Trophoblast cell (in vitro differentiated cells and primary cell): Measurements from ENCODE around the gene PTPRN2.

Experiments used
- DNase-seq, 2 donors: peaks; one replicate each; pipeline ENCODE4 v3.0.0-alpha.2; 2016
- H2AFZ ChIP-seq: 2 replicates; pipeline ENCODE4 v1.6.1; 2013; ENCODE audit warnings: low read length, moderate library complexity, mild to moderate bottlenecking; ENCODE audit not compliant: insufficient read depth, poor library complexity
- H2AK5ac ChIP-seq: 2 replicates; pipeline ENCODE4 v1.6.1; 2013; ENCODE audit warnings: mild to moderate bottlenecking, low read length
- H2BK120ac ChIP-seq: 2 replicates; pipeline ENCODE4 v1.6.1; 2013; ENCODE audit warnings: low read length, mild to moderate bottlenecking, moderate library complexity; ENCODE audit not compliant: insufficient read depth, poor library complexity
- H2BK12ac ChIP-seq: 2 replicates; pipeline ENCODE4 v1.6.1; 2013; ENCODE audit warnings: mild to moderate bottlenecking, low read length, moderate library complexity
- H2BK5ac ChIP-seq: 2 replicates; pipeline ENCODE4 v1.6.1; 2013; ENCODE audit warnings: low read length, low read depth, moderate library complexity, mild to moderate bottlenecking; ENCODE audit not compliant: poor library complexity
- H3K14ac ChIP-seq: 2 replicates; pipeline ENCODE4 v1.6.1; 2013; ENCODE audit warnings: mild to moderate bottlenecking, low read length
- H3K18ac ChIP-seq: 2 replicates; pipeline ENCODE4 v1.6.1; 2013; ENCODE audit warnings: mild to moderate bottlenecking, low read length
- H3K23ac ChIP-seq: 2 replicates; pipeline ENCODE4 v1.6.1; 2013; ENCODE audit warnings: low read length
- H3K27ac ChIP-seq: 2 replicates; pipeline ENCODE4 v1.5.1; 2013; ENCODE audit warnings: low read depth, mild to moderate bottlenecking, inconsistent platforms, low read length, moderate library complexity
- H3K27me3 ChIP-seq: 2 replicates; pipeline ENCODE4 v1.6.1; 2013; ENCODE audit warnings: inconsistent platforms, mild to moderate bottlenecking, low read length, moderate library complexity; ENCODE audit not compliant: insufficient read depth
- H3K36me3 ChIP-seq, 2 experiments: 1 replicate in 1 of 2; 2 replicates in 1 of 2; pipeline ENCODE4 v1.6.1; 2013; ENCODE audit warnings: low read length in 2 of 2, mild to moderate bottlenecking in 2 of 2, moderate library complexity in 1 of 2; ENCODE audit not compliant: insufficient read depth in 2 of 2, control insufficient read depth in 1 of 2
- H3K4ac ChIP-seq: 2 replicates; pipeline ENCODE4 v1.6.1; 2013; ENCODE audit warnings: low read depth, mild to moderate bottlenecking, low read length, moderate library complexity
- H3K4me1 ChIP-seq, 2 experiments: 1 replicate in 1 of 2; 2 replicates in 1 of 2; pipeline ENCODE4 v1.6.1; 2013; ENCODE audit warnings: low read length in 2 of 2, mild to moderate bottlenecking in 2 of 2, moderate library complexity in 1 of 2; ENCODE audit not compliant: insufficient read depth in 2 of 2, control insufficient read depth in 1 of 2
- H3K4me2 ChIP-seq: 2 replicates; pipeline ENCODE4 v1.6.1; 2013; ENCODE audit warnings: inconsistent platforms, mild to moderate bottlenecking, low read length, moderate library complexity
- H3K4me3 ChIP-seq: 2 replicates; pipeline ENCODE4 v1.5.1; 2013; ENCODE audit warnings: mild to moderate bottlenecking, low read depth, low read length, inconsistent platforms
- H3K79me1 ChIP-seq: one replicate; pipeline ENCODE4 v1.6.1; 2013; ENCODE audit warnings: low read length
- H3K79me2 ChIP-seq: 2 replicates; pipeline ENCODE4 v1.6.1; 2013; ENCODE audit warnings: low read length, mild to moderate bottlenecking; ENCODE audit not compliant: control insufficient read depth, insufficient read depth, poor library complexity
- H3K9ac ChIP-seq: 2 replicates; pipeline ENCODE4 v1.6.1; 2013; ENCODE audit warnings: mild to moderate bottlenecking, low read length
- H3K9me3 ChIP-seq: 2 replicates; pipeline ENCODE4 v1.6.1; 2013; ENCODE audit warnings: low read depth, mild to moderate bottlenecking, control low read depth, inconsistent platforms, low read length; ENCODE audit not compliant: insufficient read depth
- H4K12ac ChIP-seq: 2 replicates; pipeline ENCODE4 v1.6.1; 2013; ENCODE audit warnings: low read depth, mild to moderate bottlenecking, low read length, moderate library complexity
- H4K8ac ChIP-seq: 2 replicates; pipeline ENCODE4 v1.6.1; 2013; ENCODE audit warnings: low read depth, mild to moderate bottlenecking, low read length, moderate library complexity
- H4K91ac ChIP-seq: one replicate; pipeline ENCODE4 v1.6.1; 2013; ENCODE audit warnings: low read depth, mild to moderate bottlenecking, low read length, moderate library complexity
- WGBS: extraction: QIAGEN DNeasy Blood & Tissue Kit; methylation state at CpG from one replicate; pipeline ENCODE4 v1.1.7; 2013; ENCODE audit warnings: missing lambda C conversion rate; ENCODE audit not compliant: insufficient read length, insufficient coverage; ENCODE audit errors: extremely low coverage; 5-methylcytosine and 5-hydroxymethylcytosine counted together

Gene PTPRN2

DNA sequence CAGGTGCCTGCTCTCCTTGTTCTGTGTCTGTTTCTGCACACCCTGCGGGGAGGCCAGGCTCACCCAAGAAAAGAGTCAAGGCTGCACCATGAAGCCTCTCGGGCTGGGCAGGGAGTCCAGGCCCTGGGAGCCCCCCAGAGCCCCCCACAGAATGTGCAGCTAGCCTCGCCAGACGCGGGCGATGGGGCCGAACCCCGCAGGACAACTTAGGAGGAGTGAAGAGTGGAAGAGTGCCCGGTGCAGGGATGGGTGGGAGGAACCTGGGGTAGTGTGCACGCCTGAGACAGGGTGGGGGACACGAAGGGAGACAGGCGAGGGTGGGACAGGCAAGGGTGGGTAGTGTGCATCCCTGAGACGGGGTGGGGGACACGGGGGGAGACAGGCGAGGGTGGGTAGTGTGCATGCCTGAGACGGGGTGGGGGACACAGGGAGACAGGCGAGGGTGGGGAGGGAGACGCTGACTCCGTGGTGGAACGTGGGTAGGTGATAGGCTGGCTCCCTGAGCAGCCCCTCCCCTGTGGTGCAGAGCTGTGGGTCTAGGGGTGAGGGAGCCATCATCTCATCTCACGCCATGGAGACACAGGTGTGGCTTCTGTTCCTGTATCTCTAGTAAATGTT, 635.5 kb downstream of the PTPRN2 start:
- Histone ChIP-seq H3K23ac (no peak overlapping the region), H2AFZ (no peak overlapping the region), H3K36me3 (no peaks in the 10 kb centered on the region), H3K79me2 (no peaks in the 10 kb centered on the region), H4K91ac (no peak overlapping the region), H3K4ac (no peak overlapping the region), H4K8ac (no peak overlapping the region), H3K9ac (no peak overlapping the region), H3K9me3 (peaks cover 24% of the 10 kb centered on the region), H3K27me3 (no peaks in the 10 kb centered on the region), H3K27ac (no peak overlapping the region), H3K79me1 (no peaks in the 10 kb centered on the region), H2BK5ac (no peak overlapping the region), H3K4me2 (no peak overlapping the region), H2BK12ac (no peak overlapping the region), H2AK5ac (no peak overlapping the region), H3K14ac (no peak overlapping the region), H3K18ac (no peak overlapping the region), H3K4me1 (no peaks in the 10 kb centered on the region), H2BK120ac (no peak overlapping the region), H4K12ac (no peak overlapping the region), H3K4me3 (no peak overlapping the region)
- WGBS: no CpG with 5 or more reads among the region's 21 CpGs
- DNase-seq: no peak

DNA sequence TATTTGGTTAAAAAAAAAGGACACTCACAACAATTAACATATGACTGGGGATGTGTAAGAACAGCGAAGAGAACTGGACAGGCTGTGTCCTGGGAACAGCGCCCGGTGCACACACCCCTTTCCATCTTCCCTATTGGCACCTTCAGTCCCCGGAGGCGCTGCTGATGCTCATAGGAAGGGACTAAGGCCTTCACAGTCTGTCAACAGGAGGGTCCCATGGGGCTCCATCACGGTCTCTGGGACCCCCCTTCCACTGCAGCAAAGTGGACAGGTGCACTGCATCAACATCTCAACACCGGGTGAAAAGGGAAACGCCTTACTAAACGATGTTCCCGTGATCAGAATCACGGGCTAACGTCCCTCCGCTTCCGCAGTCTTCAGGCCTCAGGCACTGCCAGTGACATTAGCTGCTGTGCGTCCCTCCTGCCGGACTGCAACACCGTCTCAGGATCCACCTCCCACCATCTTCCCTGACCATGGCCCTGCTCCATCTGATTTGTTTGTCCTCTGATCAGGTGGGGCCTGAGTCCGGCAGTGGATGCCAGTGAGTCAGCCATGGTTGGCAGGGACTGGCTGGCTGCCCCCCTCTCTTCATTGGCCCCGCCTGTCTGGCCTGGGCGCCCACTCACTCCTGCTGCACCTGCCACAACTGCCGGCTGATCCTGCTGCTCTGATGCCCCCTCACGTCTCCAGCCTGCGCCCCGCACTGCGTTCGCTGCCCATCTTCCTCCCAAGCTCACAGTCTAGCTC, 636.1 kb downstream of the PTPRN2 start:
- no peak overlapping the region for H3K18ac ChIP-seq

DNA sequence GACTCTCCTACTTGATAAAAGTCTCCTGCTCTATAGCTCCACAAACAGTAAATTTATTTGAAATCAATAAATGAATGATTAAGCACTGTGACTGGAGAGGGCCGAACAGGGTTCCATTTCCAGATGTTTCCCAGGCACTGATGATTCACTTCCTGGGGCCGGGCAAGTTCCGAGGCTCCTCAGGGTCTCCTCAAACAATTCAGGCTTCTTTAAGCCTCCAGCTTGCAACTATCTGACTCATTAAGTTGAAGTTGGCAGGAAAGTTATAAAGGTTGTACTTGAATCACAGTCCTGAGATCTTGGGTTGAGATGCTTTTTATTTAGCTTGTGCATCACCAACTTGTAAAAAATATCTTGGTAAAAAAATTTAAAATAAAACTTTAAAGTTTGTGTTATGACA, 637.9 kb downstream of the PTPRN2 start:
- Histone ChIP-seq H4K91ac (no peak overlapping the region), H3K36me3 (no peaks in the 10 kb centered on the region), H3K4me2 (no peak overlapping the region), H3K23ac (no peak overlapping the region), H3K4ac (no peak overlapping the region), H2AFZ (no peak overlapping the region), H3K4me1 (no peaks in the 10 kb centered on the region), H3K4me3 (no peak overlapping the region), H2BK120ac (no peak overlapping the region), H4K12ac (no peak overlapping the region), H2AK5ac (no peak overlapping the region), H3K9ac (no peak overlapping the region), H3K9me3 (peaks cover 37% of the 10 kb centered on the region), H3K27me3 (no peaks in the 10 kb centered on the region), H3K79me2 (no peaks in the 10 kb centered on the region), H3K27ac (no peak overlapping the region), H3K79me1 (no peaks in the 10 kb centered on the region), H4K8ac (no peak overlapping the region), H3K14ac (no peak overlapping the region), H2BK12ac (no peak overlapping the region), H2BK5ac (no peak overlapping the region), H3K18ac (no peak overlapping the region)
- no CpG with 5 or more reads among the region's 3 CpGs for WGBS
- DNase-seq: no peak

More for the DNA sequence above, 636.1 kb downstream of the PTPRN2 start:
- H2BK12ac ChIP-seq: no peak overlapping the region
- H3K79me2 ChIP-seq: no peaks in the 10 kb centered on the region
- no peak overlapping the region for H4K91ac ChIP-seq
- no peak overlapping the region for H2BK5ac ChIP-seq
- H3K79me1 ChIP-seq: no peaks in the 10 kb centered on the region
- no peaks in the 10 kb centered on the region for H3K36me3 ChIP-seq
- H3K27me3 ChIP-seq: no peaks in the 10 kb centered on the region
- no peak overlapping the region for H2AK5ac ChIP-seq
- no CpG with 5 or more reads among the region's 26 CpGs for WGBS
- no peak overlapping the region for H3K9ac ChIP-seq
- no peak overlapping the region for H2BK120ac ChIP-seq
- no peak overlapping the region for H3K23ac ChIP-seq
- no peak overlapping the region for H3K4ac ChIP-seq
- H3K9me3 ChIP-seq: peaks cover 29% of the 10 kb centered on the region
- no peak overlapping the region for H4K12ac ChIP-seq
- no peak for DNase-seq
- no peak overlapping the region for H3K27ac ChIP-seq
- H3K4me1 ChIP-seq: no peaks in the 10 kb centered on the region
- H2AFZ ChIP-seq: no peak overlapping the region
- no peak overlapping the region for H4K8ac ChIP-seq
- H3K14ac ChIP-seq: no peak overlapping the region
- H3K4me2 ChIP-seq: no peak overlapping the region
- no peak overlapping the region for H3K4me3 ChIP-seq

DNA sequence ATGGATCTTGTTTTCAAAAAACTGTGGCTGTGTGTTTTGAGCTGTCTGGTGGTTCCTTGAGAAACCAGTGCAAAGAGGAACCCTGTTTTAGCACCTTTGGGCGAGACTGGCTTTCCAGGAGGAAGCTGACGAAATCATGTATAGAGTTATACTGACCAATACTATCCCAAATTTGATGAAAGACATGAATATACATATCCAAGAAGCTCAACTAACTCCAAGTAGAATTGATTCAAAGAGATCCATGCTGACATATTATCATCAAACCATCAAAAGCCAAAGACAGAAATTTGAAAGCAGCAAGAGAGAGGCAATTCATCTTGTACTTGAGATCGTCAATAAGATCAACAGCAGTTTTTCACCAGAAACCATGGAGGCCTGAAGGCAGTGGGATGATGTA, 640.1 kb downstream of the PTPRN2 start:
- Histone ChIP-seq H2BK5ac (no peak overlapping the region), H3K79me1 (no peaks in the 10 kb centered on the region), H2AK5ac (no peak overlapping the region), H3K36me3 (no peaks in the 10 kb centered on the region), H3K4me2 (no peak overlapping the region), H2BK120ac (no peak overlapping the region), H3K14ac (no peak overlapping the region), H3K9me3 (peaks cover 35% of the 10 kb centered on the region), H3K9ac (no peak overlapping the region), H3K23ac (no peak overlapping the region), H3K4me1 (no peaks in the 10 kb centered on the region), H3K4ac (no peak overlapping the region), H2AFZ (no peak overlapping the region), H3K18ac (no peak overlapping the region), H2BK12ac (no peak overlapping the region), H3K27me3 (no peaks in the 10 kb centered on the region), H3K79me2 (no peaks in the 10 kb centered on the region), H4K12ac (no peak overlapping the region), H4K91ac (no peak overlapping the region), H3K4me3 (no peak overlapping the region), H3K27ac (no peak overlapping the region), H4K8ac (no peak overlapping the region)
- no CpG with 5 or more reads among the region's 3 CpGs for WGBS
- DNase-seq: no peak
